ENCODE results near the gene NPPB. TPM values are rescaled to one million over a fixed set of nuclear protein-coding genes. Genes with fewer than 3 reads are reported as not detected.

The NPPB gene
- total and polyA plus RNA-seq, 2 experiments from 2014 or later = 3.9 to 6.7 TPM

DNA sequence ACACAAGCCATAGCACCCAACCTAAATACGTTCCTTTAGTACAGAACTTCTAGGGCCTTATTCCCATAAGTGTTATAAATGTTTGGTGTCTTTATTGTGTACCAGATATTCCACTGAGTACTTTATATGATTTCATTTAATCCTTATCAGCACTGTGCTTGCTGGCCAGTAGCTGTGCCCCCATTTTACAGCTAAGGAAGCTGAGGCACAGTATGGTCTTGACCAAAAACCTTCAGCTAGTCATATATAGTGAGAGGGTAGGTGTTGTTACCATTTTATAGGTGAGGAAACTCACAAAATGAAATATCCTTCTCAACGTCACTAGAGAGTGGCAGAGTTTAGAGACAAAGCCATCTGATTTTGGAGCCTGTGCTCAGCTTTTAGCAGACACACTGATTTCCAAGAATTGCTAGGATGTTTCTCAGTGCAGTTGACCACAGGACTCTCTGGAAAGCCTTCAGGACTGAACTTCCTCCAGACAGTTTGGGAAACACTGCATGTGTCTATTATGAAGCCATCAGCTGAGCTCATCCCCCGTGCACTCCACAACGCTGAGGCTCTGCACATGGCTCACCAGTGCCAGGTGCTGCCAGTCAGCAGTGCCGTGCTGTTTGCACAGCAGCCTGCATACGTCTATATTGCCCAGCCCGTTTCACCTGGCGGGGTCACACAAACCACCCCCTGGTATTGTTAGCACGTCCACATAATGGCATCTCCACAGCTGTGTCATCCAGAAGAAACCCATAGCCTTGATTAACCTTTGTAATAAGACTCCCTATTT, 26.6 kb downstream of the NPPB start:
- no peaks in the 10 kb centered on the region for H3K79me2 ChIP-seq
- no peak overlapping the region for H3K4me3 ChIP-seq
- no peaks in the 10 kb centered on the region for H3K36me3 ChIP-seq (replicated peaks; ENCODE audit: insufficient read depth, low read depth)
- peaks cover 6% of the 10 kb centered on the region for H4K20me1 ChIP-seq (ENCODE audit: insufficient read depth, poor library complexity, severe bottlenecking)
- H3K9me2 ChIP-seq (replicated peaks; ENCODE audit: insufficient read depth) = no peaks in the 10 kb centered on the region
- 93% methylated on average over 9 of the region's 9 CpGs for WGBS (ENCODE audit: low lambda C conversion rate, missing lambda C conversion rate)
- TF ChIP-seq EZH2phosphoT487 (IDR thresholded peaks at IDR 0.05; ENCODE audit: low read depth, severe bottlenecking, unreplicated experiment) (no peak), EZH2 (IDR thresholded peaks at IDR 0.05; ENCODE audit: borderline replicate concordance) (no peak)
- TF ChIP-seq, protein P1, sequence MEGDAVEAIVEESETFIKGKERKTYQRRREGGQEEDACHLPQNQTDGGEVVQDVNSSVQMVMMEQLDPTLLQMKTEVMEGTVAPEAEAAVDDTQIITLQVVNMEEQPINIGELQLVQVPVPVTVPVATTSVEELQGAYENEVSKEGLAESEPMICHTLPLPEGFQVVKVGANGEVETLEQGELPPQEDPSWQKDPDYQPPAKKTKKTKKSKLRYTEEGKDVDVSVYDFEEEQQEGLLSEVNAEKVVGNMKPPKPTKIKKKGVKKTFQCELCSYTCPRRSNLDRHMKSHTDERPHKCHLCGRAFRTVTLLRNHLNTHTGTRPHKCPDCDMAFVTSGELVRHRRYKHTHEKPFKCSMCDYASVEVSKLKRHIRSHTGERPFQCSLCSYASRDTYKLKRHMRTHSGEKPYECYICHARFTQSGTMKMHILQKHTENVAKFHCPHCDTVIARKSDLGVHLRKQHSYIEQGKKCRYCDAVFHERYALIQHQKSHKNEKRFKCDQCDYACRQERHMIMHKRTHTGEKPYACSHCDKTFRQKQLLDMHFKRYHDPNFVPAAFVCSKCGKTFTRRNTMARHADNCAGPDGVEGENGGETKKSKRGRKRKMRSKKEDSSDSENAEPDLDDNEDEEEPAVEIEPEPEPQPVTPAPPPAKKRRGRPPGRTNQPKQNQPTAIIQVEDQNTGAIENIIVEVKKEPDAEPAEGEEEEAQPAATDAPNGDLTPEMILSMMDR (IDR thresholded peaks at IDR 0.05; ENCODE audit: poor library complexity) = no peak
- H3K27me3 ChIP-seq = no peaks in the 10 kb centered on the region
- H2AFZ ChIP-seq = no peak overlapping the region
- H3K9me3 ChIP-seq (ENCODE audit: low read depth) = no peaks in the 10 kb centered on the region
- no peak for DNase-seq (ENCODE audit: low spot score)
- no peak overlapping the region for H3K27ac ChIP-seq
- H3K4me1 ChIP-seq (ENCODE audit: insufficient read depth) = peaks cover 4% of the 10 kb centered on the region
- no peak overlapping the region for H3K4me2 ChIP-seq

DNA sequence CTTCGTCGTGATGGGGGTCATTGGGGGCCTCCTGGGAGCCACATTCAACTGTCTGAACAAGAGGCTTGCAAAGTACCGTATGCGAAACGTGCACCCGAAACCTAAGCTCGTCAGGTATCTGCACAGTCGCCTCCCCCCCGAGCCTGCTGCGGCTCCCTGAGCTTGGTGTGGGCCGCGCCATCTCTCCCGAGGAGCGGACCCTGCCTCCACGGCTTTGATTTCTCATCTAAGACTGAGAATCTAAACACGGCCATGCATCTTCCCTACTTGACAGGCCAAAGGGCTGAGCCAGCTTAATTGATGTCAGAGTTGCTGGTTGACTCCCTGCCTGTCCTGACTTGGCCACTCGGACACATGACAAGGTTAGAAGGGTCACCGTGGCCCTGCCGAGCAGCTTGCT, 30.2 kb downstream of the NPPB start:
- no peaks in the 10 kb centered on the region for H3K9me3 ChIP-seq (ENCODE audit: low read depth)
- peaks cover 3% of the 10 kb centered on the region for H4K20me1 ChIP-seq (ENCODE audit: insufficient read depth, poor library complexity, severe bottlenecking)
- no peaks in the 10 kb centered on the region for H3K79me2 ChIP-seq
- no peak overlapping the region for H3K4me3 ChIP-seq
- H3K27ac ChIP-seq = no peak overlapping the region
- H3K4me1 ChIP-seq (ENCODE audit: insufficient read depth) = no peaks in the 10 kb centered on the region
- 97% methylated on average over 16 of the region's 19 CpGs for WGBS (ENCODE audit: low lambda C conversion rate, missing lambda C conversion rate)
- no peaks in the 10 kb centered on the region for H3K27me3 ChIP-seq
- no peaks in the 10 kb centered on the region for H3K36me3 ChIP-seq (replicated peaks; ENCODE audit: insufficient read depth, low read depth)
- no peak for DNase-seq (ENCODE audit: low spot score)
- H3K9me2 ChIP-seq (replicated peaks; ENCODE audit: insufficient read depth) = no peaks in the 10 kb centered on the region
- no peak overlapping the region for H2AFZ ChIP-seq
- no peak overlapping the region for H3K4me2 ChIP-seq
- TF ChIP-seq, protein P1 (IDR thresholded peaks at IDR 0.05; ENCODE audit: poor library complexity) = no peak
- TF ChIP-seq EZH2phosphoT487 (IDR thresholded peaks at IDR 0.05; ENCODE audit: low read depth, severe bottlenecking, unreplicated experiment) = no peak
- no peak for TF ChIP-seq EZH2 (IDR thresholded peaks at IDR 0.05; ENCODE audit: borderline replicate concordance)

DNA sequence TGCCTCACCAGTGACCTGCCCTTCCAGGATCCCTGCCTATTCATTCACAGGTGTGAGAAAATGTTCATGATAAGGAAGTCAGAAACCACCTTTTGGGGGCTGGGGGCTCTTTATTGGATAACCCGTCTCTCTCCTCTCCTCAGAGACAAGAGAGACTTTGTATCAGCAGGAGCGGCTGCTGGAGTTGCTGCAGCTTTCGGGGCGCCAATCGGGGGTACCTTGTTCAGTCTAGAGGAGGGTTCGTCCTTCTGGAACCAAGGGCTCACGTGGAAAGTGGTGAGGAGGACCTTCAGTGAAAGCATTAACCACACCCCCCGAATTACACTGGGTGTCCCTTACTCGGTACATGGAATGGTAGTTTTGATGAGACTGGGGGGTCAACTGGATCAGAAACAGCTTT, 31.8 kb downstream of the NPPB start:
- Histone ChIP-seq H3K27ac (no peak overlapping the region), H3K27me3 (no peaks in the 10 kb centered on the region), H3K9me3 (ENCODE audit: low read depth) (no peaks in the 10 kb centered on the region), H3K9me2 (replicated peaks; ENCODE audit: insufficient read depth) (no peaks in the 10 kb centered on the region), H2AFZ (no peak overlapping the region), H4K20me1 (ENCODE audit: insufficient read depth, poor library complexity, severe bottlenecking) (peaks cover 3% of the 10 kb centered on the region), H3K79me2 (no peaks in the 10 kb centered on the region), H3K4me3 (no peak overlapping the region), H3K4me2 (no peak overlapping the region), H3K4me1 (ENCODE audit: insufficient read depth) (no peaks in the 10 kb centered on the region), H3K36me3 (replicated peaks; ENCODE audit: insufficient read depth, low read depth) (no peaks in the 10 kb centered on the region)
- 96% methylated on average over 9 of the region's 9 CpGs for whole genome bisulfite sequencing (ENCODE audit: low lambda C conversion rate, missing lambda C conversion rate)
- no peak for DNase-seq (ENCODE audit: low spot score)
- no peak for TF ChIP-seq EZH2 (IDR thresholded peaks at IDR 0.05; ENCODE audit: borderline replicate concordance)
- TF ChIP-seq EZH2phosphoT487 (IDR thresholded peaks at IDR 0.05; ENCODE audit: low read depth, severe bottlenecking, unreplicated experiment) = no peak
- TF ChIP-seq, protein P1 (IDR thresholded peaks at IDR 0.05; ENCODE audit: poor library complexity) = no peak

Measured in hepatocyte (in vitro differentiated cells).